ENCODE measurements around the gene PHF12. TPM values are rescaled to one million over a fixed set of nuclear protein-coding genes. Genes with fewer than 3 reads are reported as not detected.
"Not testable (repeated sequence)": the region's sequence is repeated elsewhere in the genome, so short reads cannot be mapped to it uniquely, and the experiment has no call there.

The PHF12 gene
- polyA plus RNA-seq, 1 experiment: 16.5 TPM

DNA sequence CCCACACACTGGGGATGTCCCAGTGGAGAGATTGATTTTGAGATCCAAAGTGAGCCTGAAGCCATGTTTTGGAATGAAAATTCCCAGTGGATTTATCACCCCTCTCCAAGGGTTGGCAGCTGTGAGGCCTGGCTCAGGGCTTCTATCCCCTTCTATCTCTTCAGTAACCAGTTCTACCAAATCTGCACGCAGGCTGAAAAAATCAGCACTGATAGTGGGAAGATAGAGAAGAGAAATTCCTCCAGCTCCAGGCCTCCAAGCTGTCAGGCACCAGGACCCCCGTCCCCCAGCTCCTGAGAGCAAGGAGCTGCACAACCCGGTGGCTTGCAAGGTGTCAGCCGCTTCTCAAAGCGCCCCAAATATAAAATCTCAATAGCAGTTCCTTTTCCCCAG, 54.8 kb downstream of the PHF12 start:
- CTCF ChIA-PET: interaction anchor here (0.9 to 2.2 kb wide), 8 partner anchors 11 to 170 kb away, joined by 3 to 6 read pairs (median 3); no protein-coding TSS in a partner anchor
- peak overlapping the region; percentile 85 for H3K4me3 ChIP-seq (ENCODE audit: low read depth, low read length)
- POLR2A ChIA-PET: no interaction called here
- TF ChIP-seq, protein P1, sequence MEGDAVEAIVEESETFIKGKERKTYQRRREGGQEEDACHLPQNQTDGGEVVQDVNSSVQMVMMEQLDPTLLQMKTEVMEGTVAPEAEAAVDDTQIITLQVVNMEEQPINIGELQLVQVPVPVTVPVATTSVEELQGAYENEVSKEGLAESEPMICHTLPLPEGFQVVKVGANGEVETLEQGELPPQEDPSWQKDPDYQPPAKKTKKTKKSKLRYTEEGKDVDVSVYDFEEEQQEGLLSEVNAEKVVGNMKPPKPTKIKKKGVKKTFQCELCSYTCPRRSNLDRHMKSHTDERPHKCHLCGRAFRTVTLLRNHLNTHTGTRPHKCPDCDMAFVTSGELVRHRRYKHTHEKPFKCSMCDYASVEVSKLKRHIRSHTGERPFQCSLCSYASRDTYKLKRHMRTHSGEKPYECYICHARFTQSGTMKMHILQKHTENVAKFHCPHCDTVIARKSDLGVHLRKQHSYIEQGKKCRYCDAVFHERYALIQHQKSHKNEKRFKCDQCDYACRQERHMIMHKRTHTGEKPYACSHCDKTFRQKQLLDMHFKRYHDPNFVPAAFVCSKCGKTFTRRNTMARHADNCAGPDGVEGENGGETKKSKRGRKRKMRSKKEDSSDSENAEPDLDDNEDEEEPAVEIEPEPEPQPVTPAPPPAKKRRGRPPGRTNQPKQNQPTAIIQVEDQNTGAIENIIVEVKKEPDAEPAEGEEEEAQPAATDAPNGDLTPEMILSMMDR (IDR thresholded peaks at IDR 0.05; ENCODE audit: insufficient read depth, low read depth, low read length): no peak
- no peaks in the 10 kb centered on the region for H3K27me3 ChIP-seq (ENCODE audit: control insufficient read depth, insufficient read depth, low read length)
- DNase-seq (ENCODE audit: low read depth): no peak
- peaks cover 4% of the 10 kb centered on the region for H3K36me3 ChIP-seq (ENCODE audit: control insufficient read depth, insufficient read depth, low read length)

DNA sequence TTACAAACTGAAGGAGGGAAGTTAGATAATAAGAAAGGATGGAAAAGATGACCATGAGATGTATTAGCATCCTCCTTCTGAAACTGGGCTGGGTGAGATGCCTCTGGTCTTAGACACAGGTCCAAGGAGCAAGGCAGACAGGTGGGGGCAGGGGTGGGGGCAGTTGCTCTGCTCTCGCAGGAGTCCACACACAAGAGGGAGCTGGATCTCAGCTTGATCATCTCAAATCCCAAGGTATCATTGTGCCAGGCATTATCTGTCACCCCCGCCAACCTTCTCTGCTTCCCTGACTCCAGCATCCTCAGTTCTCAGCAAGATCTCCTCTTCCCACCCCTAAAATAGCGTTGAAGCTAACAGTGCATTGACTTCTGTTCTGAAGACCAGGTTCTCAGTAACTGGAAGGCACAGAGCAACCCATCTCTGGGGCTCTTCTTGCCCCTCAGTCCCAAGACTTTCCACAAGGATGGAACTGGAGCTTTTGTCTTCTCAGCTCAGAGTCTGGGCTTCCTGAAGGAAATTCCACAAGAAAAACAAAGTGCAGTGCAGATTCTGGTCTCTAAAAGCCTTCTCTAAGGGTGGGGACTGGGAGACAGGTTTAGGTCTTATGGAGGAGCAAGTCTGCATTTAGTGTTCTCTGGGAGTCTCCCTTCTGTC, 55.4 kb downstream of the PHF12 start:
- H3K4me3 ChIP-seq (ENCODE audit: low read depth, low read length): peak overlapping the region; percentile 85
- H3K36me3 ChIP-seq (ENCODE audit: control insufficient read depth, insufficient read depth, low read length): peaks cover 5% of the 10 kb centered on the region
- DNase-seq (ENCODE audit: low read depth): no peak
- TF ChIP-seq, protein P1 (IDR thresholded peaks at IDR 0.05; ENCODE audit: insufficient read depth, low read depth, low read length): no peak
- H3K27me3 ChIP-seq (ENCODE audit: control insufficient read depth, insufficient read depth, low read length): no peaks in the 10 kb centered on the region
- POLR2A ChIA-PET: no interaction called here
- CTCF ChIA-PET: interaction anchor here (0.5 to 2.2 kb wide), 8 partner anchors 12 to 169 kb away, joined by 3 to 6 read pairs (median 3); no protein-coding TSS in a partner anchor

DNA sequence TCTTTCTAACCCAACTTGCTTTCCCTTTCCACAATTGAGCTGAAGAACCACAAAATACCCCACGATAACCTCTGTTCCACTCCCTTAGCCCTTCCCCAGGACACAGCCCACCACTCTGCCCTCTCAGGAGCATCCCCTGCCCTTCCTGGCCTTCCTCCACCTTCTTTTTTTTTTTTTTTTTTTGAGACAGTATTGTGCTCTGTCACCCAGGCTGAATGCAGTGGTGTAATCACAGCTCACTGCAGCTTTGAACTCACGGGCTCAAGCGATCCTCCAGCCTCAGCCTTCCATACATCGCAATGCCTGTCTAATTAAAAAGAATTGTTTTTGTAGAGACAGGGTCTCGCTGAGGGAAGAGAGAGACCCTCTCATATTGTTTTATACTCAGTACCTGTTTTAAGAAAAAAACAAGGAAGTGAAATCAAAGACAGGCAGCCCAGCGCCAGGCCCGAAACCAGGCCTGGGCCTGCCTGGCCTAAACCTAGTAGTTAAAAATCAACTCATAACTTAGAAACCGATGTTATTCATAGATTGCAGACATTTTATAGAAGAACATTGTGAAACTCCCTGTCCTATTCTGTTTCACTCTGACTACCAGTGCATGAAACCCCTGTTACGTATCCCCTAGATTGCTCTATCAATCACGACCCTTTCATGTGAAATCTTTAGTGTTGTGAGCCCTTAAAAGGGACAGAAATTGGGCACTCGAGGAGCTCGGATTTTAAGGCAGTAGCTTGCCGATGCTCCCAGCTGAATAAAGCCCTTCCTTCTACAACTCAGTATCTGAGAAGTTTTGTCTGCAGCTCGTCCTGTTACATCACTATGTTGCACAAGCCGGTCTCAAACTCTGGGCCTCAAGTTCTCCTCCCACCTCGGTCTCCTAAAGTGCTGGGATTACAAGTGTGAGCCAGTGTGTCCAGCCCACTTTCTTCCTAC, 57.8 kb downstream of the PHF12 start:
- POLR2A ChIA-PET; H3K27me3 ChIP-seq (ENCODE audit: control insufficient read depth, insufficient read depth, low read length); DNase-seq (ENCODE audit: low read depth); H3K36me3 ChIP-seq (ENCODE audit: control insufficient read depth, insufficient read depth, low read length); H3K4me3 ChIP-seq (ENCODE audit: low read depth, low read length): not testable (repeated sequence)
- CTCF ChIA-PET: interaction anchor here (0.8 to 1.5 kb wide), 4 partner anchors 119 to 144 kb away, joined by 3 to 5 read pairs (median 3); no protein-coding TSS in a partner anchor

DNA sequence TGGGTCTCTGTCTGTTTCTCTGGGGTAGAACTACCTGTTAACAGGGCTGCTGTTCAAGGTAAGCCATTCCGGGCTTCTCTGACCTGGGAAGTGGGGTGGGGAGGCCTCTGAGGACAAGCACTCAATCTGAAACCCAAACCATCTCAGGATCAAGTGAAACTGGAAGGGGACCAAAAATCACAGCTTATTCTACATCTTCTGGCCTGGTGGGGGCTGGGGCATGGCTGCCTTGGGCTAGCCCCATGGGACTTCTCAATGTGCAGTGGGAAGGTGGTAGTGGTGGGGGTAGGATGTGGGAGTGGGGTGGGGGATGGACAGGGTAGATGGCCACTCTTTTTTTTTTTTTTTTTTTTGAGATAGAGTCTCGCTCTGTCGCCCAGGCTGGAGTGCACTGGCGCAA, 59.3 kb downstream of the PHF12 start:
- ChIA-PET POLR2A (no interaction called here), CTCF (interaction anchor here (0.6 to 1.6 kb wide), 4 partner anchors 10 to 46 kb away, joined by 3 read pairs; partner anchors contain the start of gene ERAL1)
- TF ChIP-seq, protein P1 (IDR thresholded peaks at IDR 0.05; ENCODE audit: insufficient read depth, low read depth, low read length): no peak
- no peak overlapping the region for H3K4me3 ChIP-seq (ENCODE audit: low read depth, low read length)
- H3K36me3 ChIP-seq (ENCODE audit: control insufficient read depth, insufficient read depth, low read length): peaks cover 12% of the 10 kb centered on the region
- no peaks in the 10 kb centered on the region for H3K27me3 ChIP-seq (ENCODE audit: control insufficient read depth, insufficient read depth, low read length)
- no peak for DNase-seq (ENCODE audit: low read depth)

DNA sequence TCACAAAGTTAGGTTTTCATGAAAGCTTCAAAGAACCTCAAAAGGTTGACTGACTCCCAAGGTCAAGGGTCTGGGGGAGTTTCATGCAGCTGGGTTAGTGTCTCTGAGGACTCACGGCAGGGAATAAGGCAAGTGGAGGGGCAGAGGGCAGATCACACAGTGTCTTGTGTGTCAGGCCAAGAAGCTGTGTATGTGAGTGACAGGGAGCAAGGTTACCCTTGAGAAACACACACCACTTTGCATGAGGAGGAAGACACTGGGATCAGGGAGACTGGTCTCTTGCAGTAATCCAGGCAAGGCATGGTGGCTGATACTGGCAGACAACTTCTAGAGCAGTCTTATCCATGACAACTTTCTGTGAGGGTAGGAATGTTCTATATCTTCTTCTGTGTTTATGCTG, 60.1 kb downstream of the PHF12 start:
- no peak for DNase-seq (ENCODE audit: low read depth)
- TF ChIP-seq, protein P1 (IDR thresholded peaks at IDR 0.05; ENCODE audit: insufficient read depth, low read depth, low read length): no peak
- ChIA-PET POLR2A (no interaction called here), CTCF (interaction anchor here (1.6 to 1.7 kb wide), 2 partner anchors 9 to 12 kb away, joined by 3 to 4 read pairs; no protein-coding TSS in a partner anchor)
- Histone ChIP-seq H3K4me3 (ENCODE audit: low read depth, low read length) (no peak overlapping the region), H3K36me3 (ENCODE audit: control insufficient read depth, insufficient read depth, low read length) (peaks cover 12% of the 10 kb centered on the region), H3K27me3 (ENCODE audit: control insufficient read depth, insufficient read depth, low read length) (no peaks in the 10 kb centered on the region)

All from BJ (cell line).